Astrocyte of the hippocampus (primary cell): ENCODE results near the gene GCFC2.
A peak's percentile ranks its signal among the peaks of the same experiment; 100 is the strongest.
"Not testable (repeated sequence)": the region's sequence is repeated elsewhere in the genome, so short reads cannot be mapped to it uniquely, and the experiment has no call there.

Experiments
- DNase-seq: peaks from one replicate; pipeline ENCODE4 v3.0.0; 2011; ENCODE audit warnings: low read depth, low spot score

The GCFC2 gene

DNA sequence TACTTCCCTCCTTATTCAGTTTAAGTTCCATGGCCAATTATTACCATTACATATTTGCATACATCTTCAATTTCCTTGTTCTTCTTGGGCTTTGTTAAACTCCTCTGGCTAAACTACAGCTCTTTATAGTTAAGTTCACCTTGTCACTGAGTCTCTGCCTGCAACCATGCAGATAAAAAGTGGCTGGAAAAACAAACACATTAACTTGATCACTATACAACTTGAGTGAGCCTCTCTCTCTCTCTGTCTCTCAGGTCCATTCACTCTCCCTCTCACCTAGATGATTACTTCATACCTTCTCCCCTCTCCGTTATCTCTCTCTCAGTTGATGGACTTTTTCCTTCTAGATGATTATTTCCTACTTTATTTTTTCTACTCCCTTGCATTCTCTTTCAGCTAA lies 30.3 kb downstream of the GCFC2 start:
- DNase-seq: no peak

DNA sequence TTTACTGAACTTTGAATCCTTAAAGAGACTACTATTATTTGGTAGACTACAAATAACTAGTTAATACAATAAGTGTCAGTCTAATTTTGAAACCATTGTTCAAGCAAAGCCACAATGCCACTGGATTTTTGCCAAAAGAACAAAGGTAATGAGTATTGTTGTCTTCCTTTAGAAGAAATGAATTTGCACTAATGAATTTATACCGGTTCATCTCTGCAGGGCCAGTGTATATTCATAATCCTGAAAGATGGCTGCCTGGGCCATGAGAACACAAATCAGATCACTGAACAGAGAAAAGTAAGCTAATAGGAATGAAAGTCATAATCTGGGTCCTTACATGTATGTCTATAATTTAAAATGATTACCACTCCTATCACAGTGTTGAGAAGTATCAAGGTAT lies 31.2 kb downstream of the GCFC2 start:
- no peak for DNase-seq

DNA sequence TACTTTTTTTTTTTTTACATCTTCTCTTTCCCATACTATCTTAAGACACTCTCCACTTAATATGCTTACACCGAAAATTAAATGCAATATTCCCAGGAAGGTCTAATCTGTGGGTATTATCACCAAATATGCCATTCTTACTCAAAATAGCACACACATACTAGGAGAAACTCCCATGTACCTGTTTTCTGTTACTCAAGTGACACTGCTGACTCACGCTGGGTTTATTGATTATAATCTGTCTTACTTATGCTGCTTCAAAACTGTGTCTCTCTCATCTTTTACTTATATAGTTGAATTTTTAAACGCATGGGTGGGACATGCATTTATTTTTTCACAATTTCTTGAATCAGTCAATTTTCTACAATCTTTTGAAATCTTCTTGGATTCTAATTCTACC lies 34.3 kb downstream of the GCFC2 start:
- no peak for DNase-seq

DNA sequence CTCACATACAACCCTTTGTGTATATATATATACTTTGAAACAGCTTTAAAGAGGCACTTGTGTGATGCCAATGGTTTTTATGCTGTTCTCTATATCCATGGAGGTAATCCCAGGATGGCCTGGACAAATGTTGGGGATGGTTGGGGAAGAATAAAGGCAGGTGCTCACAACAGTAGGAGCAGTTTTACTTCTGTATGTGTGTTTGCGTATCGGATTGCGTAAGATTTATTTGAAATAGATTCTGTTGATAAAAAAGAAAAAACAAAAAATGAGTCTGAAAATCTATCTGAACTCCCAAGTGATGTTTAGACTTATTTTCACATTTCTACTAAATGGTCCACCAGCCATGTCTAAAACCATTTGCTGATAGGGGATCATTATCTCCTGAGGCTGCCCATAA lies 34.8 kb downstream of the GCFC2 start:
- no peak for DNase-seq

DNA sequence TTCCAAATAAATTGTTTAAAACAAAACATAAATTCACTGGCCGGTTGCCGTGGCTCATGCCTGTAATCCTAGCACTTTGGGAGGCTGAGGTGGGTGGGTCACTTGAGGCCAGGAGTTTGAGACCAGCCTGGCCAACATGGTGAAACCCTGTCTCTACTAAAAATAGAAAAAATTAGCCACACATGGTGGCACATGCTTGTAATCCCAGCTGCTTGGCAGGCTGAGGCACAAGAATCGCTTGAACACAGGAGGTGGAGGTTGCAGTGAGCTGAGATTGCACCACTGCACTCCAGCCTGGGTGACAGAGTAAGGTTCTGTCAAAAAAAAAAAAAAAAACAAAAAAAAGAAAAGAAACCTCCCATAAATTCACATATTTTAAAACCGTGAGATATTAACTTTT lies 35.3 kb downstream of the GCFC2 start:
- DNase-seq: not testable (repeated sequence)

DNA sequence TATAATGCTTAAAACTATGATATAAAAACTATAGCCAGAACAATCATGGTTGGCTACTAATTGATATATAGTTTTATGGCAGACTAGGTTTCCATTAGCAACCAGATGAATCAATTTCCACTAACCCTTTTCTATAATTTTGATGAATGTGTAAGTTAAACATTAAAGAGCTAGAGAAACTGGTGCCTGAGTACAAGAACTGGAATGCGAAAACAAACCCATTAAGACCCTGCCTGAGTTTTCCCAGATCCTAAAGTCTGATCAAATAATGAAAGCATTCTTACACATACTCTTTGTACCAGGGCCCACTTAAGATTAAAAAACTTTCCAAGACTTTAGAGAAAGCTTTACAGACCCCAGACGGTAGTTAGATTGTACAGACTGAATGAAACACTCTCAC lies 42.8 kb downstream of the GCFC2 start:
- peak; percentile 36 for DNase-seq

DNA sequence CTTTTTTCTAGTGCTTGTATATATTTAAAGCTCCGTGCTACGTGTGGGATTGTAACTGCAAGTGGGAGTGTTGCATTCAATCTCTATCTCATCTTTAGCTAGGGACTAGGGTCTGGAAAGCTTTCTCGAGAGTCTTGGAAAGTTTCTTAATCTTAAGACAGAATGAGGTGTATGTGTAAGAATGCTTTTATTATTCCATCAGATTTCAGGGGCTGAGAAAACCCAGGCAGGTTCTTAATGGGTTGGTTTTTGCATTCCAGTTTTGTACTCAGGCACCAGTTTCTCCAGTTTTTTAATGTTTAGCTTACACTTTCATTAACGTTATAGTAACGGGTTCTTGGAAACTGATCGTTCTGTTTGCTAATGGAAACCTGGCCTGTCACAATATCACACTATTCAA lies 43.8 kb downstream of the GCFC2 start:
- DNase-seq: peak; percentile 4

DNA sequence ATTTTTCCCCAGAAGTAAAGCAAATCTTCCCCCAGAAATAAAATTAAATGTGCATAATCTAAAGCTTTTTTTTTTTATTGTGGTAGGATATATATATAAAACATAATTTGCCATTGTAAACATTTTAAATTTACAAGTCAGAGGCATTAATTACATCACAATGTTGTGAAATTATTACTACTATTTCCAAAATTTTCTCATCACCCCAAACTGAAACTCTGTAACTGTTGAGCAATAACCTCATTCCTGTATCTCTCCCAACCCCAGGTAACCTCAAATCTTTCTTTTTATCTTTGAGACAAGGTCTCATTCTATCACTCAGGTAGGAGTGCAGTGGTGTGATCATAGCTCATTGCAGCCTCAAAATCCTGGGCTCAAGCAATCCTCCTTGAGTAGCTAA lies 52.9 kb downstream of the GCFC2 start:
- DNase-seq: no peak

DNA sequence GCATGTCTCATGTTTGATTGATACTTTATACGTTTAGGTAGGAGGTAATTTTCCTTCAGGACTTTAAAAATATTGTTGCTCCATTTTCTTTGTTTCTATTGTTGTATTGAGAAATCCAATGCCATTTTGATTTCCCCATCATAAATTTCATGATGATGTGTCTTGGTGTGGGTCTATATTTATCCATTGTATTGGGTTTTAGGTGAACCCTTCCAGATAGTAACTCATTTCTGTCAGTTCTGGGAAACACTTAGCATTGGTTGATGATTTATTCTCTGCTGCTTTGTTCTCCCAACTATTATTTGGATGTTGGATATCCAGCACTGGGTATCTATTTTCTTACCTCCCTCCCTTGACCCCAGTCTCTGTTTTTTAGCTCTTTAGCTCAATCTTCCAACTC lies 54.2 kb downstream of the GCFC2 start:
- no peak for DNase-seq

DNA sequence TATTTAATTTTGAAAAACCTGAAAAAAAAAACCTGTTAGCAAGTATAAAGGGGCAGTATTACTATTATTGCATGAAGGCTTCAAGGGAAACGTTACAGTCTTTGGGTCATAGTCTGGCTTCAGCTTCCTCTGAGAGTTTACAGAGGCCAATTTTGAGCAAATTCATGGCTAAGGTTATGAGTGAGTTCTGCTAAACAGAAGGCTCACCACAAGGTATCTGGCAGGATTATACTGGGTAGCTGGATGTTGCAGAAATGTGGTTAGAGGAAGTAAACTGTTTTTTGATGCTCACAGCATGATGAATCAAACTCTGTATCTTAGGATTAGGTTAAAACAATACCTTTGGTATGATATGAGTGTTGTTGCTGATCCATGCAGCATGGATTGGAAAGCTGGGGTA lies 54.9 kb downstream of the GCFC2 start:
- DNase-seq: peak; percentile 39

DNA sequence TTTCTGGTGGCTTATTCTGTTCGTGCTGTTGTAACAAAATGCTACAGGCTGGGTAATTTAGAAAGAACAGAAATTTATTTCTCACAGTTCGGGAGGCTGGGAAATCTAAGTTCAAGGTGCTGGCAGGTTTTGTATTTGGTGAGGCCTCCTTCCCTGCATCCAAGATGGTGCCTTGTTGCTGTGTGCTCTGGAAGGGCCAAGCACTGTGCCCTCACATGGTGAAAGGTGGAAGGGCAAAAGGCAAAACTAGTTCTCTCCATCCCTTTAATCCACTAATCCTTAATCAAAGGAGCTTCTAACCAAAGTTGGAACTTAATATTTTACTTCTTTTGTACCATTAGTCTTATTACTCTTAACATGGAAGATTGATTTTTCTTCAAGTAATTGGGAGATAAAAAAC lies 56.7 kb downstream of the GCFC2 start:
- no peak for DNase-seq

DNA sequence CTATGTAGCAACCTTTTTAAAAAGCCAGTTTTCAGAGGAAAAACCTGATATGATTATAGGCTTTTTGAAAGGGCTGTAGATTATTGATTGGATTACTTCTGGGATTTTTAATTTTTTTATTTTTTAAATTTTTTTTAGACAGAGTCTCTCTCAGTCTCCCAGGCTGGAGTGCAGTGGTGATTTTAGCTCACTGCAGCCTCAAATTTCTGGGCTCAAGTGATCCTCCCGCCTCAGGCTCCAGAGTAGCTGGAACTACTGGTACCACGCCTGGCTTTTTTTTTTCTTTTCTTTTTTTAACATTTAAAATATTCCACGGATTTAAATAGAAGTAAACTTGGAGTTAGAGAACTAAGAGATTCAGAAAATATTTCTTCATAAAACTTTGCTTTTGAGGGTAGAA lies 62.9 kb downstream of the GCFC2 start:
- no peak for DNase-seq

DNA sequence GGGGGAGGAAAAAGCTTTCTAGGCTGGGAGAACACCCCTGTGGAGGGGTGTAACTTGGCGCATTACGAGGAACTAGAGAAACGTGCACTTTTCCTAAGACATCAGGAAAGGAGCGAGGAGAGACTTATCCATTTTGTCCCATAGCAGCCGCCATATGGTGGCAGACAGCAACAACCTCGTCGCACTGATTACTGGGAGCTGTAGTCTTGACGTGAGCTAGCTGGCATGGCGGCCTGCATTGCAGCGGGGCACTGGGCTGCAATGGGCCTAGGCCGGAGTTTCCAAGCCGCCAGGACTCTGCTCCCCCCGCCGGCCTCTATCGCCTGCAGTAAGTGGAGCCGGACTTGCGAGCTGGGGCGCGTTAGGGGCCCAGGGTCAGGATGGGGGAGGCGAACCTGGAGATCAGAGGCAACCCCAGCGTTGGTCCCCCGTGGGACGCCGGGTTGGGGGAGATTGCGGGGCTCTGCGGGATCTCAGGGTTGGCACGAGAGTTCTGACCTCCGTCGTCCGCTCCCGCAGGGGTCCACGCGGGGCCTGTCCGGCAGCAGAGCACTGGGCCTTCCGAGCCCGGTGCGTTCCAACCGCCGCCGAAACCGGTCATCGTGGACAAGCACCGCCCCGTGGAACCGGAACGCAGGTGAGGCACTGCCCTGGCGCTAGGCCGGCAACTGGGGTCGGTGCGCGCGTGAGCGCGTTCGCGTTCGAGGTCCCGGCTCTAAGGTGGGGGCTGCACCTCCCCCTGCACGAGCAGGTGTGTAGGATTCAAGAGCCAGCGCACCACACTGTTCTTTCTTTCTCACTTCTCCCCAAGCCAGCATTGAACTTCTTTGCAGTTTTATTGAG lies 63.9 kb downstream of the GCFC2 start, which contains the start of gene MRPL19:
TSS of gene MRPL19 (plus strand) at position 201 of the 843 bp plus-strand sequence. CDS start at position 226, 25 bp downstream.
- peak; percentile 95 for DNase-seq

DNA sequence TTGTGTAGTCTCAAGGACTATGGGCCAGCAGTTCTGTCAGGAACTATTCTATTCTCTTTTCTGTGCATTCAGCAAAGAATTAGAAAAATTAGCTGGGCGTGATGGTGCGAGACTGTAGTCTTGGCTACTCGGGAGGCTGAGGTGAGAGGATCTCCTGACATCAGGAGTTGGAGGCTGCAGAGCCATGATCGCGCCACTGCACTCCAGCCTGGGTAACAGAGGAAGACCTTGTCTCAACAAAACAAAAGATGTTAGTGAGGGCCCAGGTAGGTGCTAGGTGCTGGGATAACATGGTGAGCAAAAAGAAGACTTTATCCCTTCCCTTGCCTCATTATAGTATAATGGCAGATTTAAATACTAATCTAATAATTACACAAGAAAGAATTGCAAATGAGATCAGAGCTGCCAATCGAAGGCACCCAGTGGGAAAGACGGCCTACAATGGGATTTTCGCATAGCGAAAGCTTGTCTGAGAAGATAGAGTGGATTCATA lies 64.6 kb downstream of the GCFC2 start:
- no peak for DNase-seq

DNA sequence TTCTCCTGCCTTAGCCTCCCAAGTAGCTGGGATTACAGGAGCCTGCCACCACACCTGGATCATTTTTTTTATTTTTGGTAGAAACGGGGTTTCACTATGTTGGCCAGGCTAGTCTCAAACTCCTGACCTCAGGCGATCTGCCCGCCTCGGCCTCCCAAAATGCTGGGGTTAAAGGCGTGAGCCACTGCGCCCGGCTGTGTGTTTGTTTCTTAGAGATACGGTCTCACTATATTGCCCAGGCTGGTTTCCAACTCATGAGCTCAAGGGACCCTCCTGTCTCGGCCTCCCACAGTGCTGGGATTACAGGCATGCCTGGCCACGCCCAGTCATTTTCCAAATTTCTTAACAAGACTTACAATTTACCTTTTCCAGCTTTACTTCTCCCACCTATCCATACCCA lies 65.1 kb downstream of the GCFC2 start:
- no peak for DNase-seq

DNA sequence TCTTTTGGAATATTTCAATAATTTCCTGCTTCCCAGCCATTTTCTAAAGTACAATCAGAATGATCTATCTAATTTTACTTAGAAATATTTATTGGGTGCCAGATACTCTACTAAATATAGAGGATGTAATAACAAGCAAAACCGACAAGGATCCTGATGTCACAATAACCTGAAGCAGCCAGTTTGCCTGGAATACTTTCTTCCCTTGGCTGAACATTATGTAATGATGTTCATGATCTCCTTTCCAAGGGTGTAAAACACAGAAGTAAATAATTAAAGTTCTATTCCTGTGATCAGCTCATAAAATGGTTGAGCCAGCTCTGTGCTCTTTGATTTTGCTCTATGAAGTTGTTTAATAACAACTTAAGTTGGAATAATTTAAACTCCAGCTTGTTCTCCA lies 66.7 kb downstream of the GCFC2 start:
- no peak for DNase-seq

DNA sequence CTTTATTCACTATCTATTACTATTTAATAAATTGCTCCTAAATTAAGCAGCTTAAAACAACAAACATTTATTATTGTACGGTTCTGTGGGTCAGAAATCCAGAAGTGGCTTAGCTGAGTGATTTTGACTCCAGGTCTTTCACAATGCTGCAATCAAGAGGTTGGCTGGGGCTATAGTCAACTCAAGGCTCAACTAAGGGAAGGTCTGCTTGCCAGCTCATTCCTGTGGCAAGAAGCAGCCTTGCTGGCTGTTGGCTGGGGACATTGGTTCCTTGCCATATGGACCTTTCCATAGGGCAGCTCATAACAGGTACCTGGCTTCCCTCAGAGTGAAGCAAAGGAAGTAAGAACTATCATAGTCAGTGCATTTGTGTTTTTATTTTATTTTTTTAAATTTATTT lies 69.1 kb downstream of the GCFC2 start:
- DNase-seq: peak; percentile 20

DNA sequence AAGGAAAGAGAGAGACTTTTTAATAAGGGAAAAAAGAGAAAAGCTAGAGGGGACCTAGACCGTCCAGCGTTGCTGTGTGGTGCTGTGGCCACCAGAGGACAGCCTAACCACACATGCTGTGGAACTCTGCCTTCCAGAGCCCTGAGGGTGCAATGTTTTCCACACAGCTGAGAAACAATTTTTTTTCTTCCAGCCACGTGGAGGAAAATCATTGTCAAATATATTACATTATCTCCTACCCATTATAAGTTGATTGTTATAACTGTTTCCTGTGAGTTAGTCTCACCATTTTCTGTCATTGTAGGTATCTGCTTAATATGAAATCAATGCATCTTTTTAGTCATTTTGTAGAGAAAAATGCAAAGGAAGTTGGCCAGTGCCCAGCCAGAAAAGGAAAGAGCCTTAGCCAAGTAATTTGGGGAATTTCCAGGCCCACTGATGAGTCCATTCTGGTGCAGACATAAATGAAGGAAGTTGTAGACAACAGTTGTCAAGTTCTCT lies 70.0 kb downstream of the GCFC2 start:
- peak; percentile 88 for DNase-seq

DNA sequence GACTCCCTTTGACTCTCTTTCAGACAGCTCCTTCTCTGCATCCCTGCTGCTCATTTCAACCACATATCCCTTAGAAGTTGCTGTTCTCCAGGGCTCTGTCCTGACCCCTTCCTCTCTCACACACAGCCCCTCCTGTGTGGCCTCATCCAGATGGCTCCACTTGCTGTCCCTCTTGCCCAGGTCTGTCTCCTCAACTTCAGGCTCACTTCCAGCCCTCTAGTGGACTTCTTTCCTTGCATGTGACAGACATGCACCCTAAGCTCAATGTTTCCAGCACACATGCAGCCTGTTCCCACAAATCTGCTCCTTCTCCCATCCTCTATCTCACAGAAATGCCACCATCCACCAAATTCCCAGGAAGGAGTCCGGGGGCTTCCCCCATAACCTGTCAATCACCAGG lies 73.1 kb downstream of the GCFC2 start:
- no peak for DNase-seq

DNA sequence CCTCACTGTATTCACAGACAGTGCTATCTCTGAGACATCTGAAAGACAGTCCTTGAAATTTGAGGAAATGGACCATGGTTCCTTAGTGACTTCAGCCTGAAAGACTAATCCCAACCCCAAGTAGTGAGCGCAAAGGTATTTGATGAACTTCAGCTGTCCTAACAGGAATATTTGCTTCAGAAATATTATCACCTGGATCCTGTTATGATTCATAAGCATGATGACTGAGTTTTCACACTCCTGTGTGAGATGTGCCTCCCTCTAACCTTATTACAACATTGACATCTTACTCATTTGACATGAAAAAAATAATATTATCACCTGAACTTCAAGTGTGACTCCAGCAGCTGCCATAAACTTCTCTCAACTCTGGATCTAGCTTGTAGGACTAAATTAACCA lies 75.8 kb downstream of the GCFC2 start:
- DNase-seq: no peak

DNA sequence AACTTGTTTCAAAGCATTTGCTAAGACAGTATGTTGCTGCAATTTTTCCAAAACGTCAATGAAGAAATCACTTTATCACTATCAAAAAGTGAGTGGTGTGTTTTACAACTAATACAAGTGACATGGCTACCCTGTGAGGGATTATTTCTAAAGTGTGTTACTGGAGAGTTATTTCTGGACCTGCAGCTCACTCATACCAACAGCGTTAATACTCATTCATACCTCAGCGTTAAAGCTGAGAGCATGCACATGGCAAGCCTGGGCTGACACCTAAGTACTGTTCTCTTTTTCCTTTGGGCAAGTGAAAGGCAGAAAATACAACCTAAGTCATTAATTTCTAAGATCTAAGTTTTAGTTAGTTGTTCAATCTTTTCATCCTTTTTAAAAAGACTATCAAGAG lies 77.1 kb downstream of the GCFC2 start:
- DNase-seq: no peak

DNA sequence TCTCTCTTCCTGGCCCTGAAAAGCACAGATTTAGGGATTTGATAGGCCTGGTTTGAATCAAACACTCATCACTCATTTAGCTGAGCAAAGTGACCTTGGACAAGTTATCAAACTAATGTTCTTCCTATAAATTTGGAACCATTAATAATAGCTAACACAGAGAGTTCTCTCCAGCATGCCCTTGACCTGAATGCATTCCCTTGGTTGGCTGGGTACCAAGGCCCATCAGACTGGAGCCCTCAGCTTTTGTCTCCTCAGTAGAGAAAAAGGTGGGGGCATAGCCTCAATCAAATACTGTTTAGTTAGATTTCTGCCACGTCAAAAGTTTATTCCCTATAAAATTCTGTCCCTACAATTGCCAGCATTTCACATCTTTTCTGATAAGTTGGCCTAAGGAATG lies 77.9 kb downstream of the GCFC2 start:
- DNase-seq: no peak

DNA sequence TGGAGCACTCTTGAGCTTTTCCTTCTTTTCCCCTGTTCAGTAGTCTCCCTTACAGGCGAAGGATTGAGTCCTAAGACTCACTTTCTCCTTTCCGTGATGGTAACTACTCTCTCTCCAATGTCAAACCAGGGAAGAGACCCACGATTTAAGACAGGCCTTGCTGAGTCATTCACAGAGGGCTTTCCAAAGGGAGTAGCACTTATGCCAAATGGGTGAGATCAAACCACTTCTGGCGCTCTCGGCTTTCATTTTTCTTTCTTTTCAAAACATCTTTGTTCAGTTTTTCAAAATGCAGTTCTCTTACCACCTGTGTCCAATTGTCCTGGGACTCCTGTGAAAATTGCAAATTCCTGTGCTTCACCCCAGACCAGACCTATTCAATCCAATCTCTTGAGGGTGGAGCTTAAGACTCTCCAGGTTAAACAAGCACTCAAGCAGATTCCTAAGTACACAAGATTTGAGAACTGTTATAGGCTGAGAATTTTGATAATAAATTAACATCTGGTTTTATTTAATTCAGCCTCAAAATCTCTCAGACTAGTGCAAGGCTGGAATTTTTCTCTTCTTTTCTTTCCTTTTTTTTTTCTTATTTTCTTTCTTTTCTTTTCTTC lies 78.5 kb downstream of the GCFC2 start:
- DNase-seq: peak; percentile 24
